ENCODE data around the gene TRHDE.

Gene TRHDE

GRCh38 chr12:72498354-72498753 lies 226.2 kb downstream of the TRHDE start (continued):
- TF ChIP-seq ATF2 (tag by site-specific recombination; IDR thresholded peaks at IDR 0.05; ENCODE audit: low read depth): no peak
- no peak for TF ChIP-seq ZNF280D (tag by site-specific recombination; IDR thresholded peaks at IDR 0.05)

- H3K9me3 ChIP-seq (ENCODE audit: control insufficient read depth, insufficient read depth, low read depth, low read length): no peaks in the 10 kb centered on the region
- H3K36me3 ChIP-seq (ENCODE audit: control insufficient read depth in 2 of 2, insufficient read depth in 1 of 2, low read length in 2 of 2): no peaks in the 10 kb centered on the region
- no peak overlapping the region for H3K27ac ChIP-seq (ENCODE audit: extremely low read depth, low read depth, low read length)
- H3K4me3 ChIP-seq (ENCODE audit: low read depth, low read length): no peak overlapping the region
- CTCF ChIA-PET: no interaction called here
- no peaks in the 10 kb centered on the region for H3K4me1 ChIP-seq (ENCODE audit: control insufficient read depth, insufficient read depth, low read length)
- TF ChIP-seq KLF8 (tag by site-specific recombination; IDR thresholded peaks at IDR 0.05): no peak
- POLR2A ChIA-PET: no interaction called here
Measured at GRCh38 chr12:72499244-72499643, 227.1 kb downstream of the TRHDE start.

GRCh38 chr12:72502546-72502945 lies 230.4 kb downstream of the TRHDE start:
- no peaks in the 10 kb centered on the region for H3K9me3 ChIP-seq (ENCODE audit: control insufficient read depth, insufficient read depth, low read depth, low read length)
- H3K36me3 ChIP-seq (ENCODE audit: control insufficient read depth in 2 of 2, insufficient read depth in 1 of 2, low read length in 2 of 2): no peaks in the 10 kb centered on the region
- H3K27ac ChIP-seq (ENCODE audit: extremely low read depth, low read depth, low read length): no peak overlapping the region
- CTCF ChIA-PET: no interaction called here
- no peak overlapping the region for H3K4me3 ChIP-seq (ENCODE audit: low read depth, low read length)
- H3K4me1 ChIP-seq (ENCODE audit: control insufficient read depth, insufficient read depth, low read length): no peaks in the 10 kb centered on the region
- POLR2A ChIA-PET: no interaction called here
- TF ChIP-seq ZNF777 (tag by site-specific recombination; IDR thresholded peaks at IDR 0.05; ENCODE audit: borderline replicate concordance) (no peak), GLIS1 (tag by site-specific recombination; IDR thresholded peaks at IDR 0.05) (no peak), WT1 (tag by site-specific recombination; IDR thresholded peaks at IDR 0.05) (no peak), PATZ1 (tag by site-specific recombination; IDR thresholded peaks at IDR 0.05) (no peak), ZNF274 (IDR thresholded peaks at IDR 0.05; ENCODE audit: low read length) (no peak), ZNF274 (tag by site-specific recombination; IDR thresholded peaks at IDR 0.05; ENCODE audit: borderline replicate concordance) (no peak), ZNF112 (tag by site-specific recombination; IDR thresholded peaks at IDR 0.05) (no peak), ZNF148 (tag by site-specific recombination; IDR thresholded peaks at IDR 0.05; ENCODE audit: borderline replicate concordance) (no peak), HOXD13 (CRISPR knock-in tag; IDR thresholded peaks at IDR 0.05; ENCODE audit: borderline replicate concordance) (no peak), ZNF501 (tag by site-specific recombination; IDR thresholded peaks at IDR 0.05) (no peak), IKZF3 (tag by site-specific recombination; IDR thresholded peaks at IDR 0.05) (no peak), ZNF426 (tag by site-specific recombination; IDR thresholded peaks at IDR 0.05) (no peak), ZNF26 (tag by site-specific recombination; IDR thresholded peaks at IDR 0.05) (no peak), ZNF280C (tag by site-specific recombination; IDR thresholded peaks at IDR 0.05) (no peak), SETDB1 (IDR thresholded peaks at IDR 0.05; ENCODE audit: insufficient read length, low read length) (no peak), ZNF629 (tag by site-specific recombination; IDR thresholded peaks at IDR 0.05) (no peak), TCF7L2 (IDR thresholded peaks at IDR 0.05; ENCODE audit: borderline replicate concordance, low read depth, low read length) (no peak), SP3 (tag by site-specific recombination; IDR thresholded peaks at IDR 0.05) (no peak)
